Stimulated activated CD4-positive, alpha-beta T cell treated with anti-CD3 and anti-CD28 coated beads, Interleukin-4, amount 100 ng/mL, for 4 hours (primary cell): Measurements from ENCODE around the gene LCN15.
A peak's percentile ranks its signal among the peaks of the same experiment; 100 is the strongest.
"Not testable (repeated sequence)": the region's sequence is repeated elsewhere in the genome, so short reads cannot be mapped to it uniquely, and the experiment has no call there.

ENCODE experiments used
- DNase-seq, 2 experiments: peaks; one replicate each; pipeline ENCODE4 v3.0.0-alpha.2; 2020

Gene LCN15

GRCh38 chr9:136794281-136794999, 30.1 kb upstream of the LCN15 start:
- no peak for DNase-seq

DNA sequence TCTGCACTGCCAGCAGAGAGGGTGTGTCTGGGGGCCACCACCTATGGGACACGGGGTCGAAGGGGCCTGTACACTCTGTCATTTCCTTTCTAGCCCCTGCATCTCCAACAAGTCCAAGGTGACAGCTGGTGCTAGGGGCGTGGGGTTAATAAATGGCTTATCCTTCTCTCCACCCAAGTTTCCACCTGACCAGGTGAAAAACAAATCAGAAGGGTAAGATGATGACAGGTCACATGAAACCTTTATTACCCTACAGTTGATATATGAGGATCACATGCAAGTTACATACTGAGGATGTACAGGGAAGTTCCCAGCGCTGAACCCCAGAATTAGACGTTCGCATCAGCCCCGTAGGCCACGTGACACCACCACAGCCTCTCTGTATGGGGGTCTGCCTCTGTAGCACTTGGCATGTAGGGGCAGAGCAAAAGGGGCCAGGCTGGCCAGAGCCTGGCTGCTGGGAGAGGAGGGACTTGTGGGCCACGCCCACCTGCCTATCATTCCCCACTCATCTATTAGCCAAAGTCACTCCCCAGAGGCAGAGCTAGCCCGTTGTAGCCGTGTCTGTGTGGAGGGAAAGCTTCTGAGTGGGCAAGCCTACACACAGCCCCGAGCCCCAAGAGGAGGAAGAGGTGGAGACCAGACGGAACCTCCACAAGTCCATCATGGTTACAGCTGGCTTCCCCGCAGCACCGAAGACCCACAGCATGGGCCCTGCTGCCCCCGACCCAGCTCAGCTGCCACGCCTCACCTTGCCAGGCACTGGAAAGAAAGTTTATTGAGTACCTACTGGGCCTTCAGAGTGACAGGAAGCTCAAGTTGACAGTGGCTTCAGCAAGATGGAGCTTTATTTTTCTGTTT, 29.0 kb upstream of the LCN15 start:
- DNase-seq, result no peak

GRCh38 chr9:136792321-136793085, 28.2 kb upstream of the LCN15 start:
- DNase-seq, result no peak

DNA sequence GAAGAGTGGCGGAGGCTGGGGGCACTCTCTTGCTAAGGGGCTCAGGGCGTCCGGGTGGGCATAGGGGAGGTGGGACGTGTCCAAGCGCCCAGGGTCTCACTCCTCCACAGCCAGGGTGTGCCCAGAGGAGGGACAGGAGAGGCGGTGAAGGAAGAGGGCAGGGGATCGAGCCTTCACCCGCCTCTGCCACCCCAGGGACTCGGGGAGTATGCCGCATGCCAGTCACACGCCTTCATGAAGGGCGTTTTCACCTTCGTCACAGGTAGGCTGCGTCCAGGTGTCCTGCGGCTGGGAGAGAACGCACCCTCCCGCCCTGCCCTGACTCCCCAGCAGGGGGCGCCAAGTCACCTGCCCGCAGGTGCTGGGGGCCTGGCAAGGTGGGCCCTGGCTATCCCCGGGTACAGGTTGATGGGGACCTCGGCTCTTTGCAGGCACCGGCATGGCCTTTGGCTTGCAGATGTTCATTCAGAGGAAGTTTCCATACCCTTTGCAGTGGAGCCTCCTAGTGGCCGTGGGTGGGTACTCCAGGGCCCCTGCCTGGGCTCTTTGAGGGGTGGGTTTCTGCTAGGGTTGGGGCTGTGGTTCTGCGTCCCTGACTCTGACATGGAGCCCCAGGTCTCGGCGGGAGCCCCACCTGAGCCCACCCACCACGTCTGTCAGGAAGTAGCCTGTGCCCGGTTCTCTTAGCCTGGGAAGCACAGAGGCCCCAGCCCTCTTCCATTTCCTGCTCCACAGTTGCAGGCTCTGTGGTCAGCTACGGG, 27.4 kb upstream of the LCN15 start:
- peak; percentile 57 to 65 for DNase-seq

- peak; percentile 100 for DNase-seq
These were observed 26.6 kb upstream of the LCN15 start, which contains the start of gene TMEM141 for GRCh38 chr9:136790640-136791515. Gene TMEM141, plus strand, starts transcription at chr9:136791344. Its CDS starts 27 bp downstream, at chr9:136791371.

GRCh38 chr9:136789523-136789937, 25.2 kb upstream of the LCN15 start:
- DNase-seq, result no peak

DNA sequence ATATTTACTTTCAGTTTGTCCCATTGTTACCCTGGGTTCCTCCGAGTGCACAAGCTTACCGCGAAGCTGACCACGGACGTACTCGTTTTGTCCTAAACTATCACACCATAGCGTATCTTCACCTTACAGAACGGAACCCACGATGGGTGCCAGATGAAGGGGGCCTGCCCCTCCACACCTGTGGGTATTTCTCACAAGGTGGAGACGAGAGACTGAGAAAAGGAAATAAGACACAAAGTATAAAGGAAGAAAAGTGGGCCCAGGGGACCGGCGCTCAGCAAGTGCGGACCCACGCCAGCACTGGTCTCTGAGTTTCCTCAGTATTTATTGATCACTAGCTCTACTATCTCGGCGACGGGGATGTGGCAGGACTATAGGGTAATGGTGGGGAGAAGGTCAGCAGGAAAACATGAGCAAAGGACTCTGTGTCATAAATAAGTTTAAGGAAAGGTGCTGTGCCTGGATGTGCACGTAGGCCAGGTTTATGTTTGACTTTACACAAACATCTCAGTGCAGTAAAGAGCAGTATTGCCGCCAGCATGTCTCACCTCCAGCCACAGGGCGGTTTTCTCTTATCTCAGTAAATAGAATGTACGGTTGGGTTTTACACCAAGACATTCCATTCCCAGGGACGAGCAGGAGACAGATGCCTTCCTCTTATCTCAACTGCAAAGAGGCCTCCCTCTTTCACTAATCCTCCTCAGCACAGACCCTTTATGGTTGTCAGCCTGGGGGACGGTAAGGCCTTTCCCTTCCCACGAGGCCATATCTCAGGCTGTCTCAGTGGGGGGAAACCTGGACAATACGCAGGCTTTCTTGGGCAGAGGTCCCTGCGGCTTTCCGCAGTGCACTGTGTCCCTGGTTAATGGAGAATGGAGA, 24.6 kb upstream of the LCN15 start:
- not testable (repeated sequence) for DNase-seq

DNA sequence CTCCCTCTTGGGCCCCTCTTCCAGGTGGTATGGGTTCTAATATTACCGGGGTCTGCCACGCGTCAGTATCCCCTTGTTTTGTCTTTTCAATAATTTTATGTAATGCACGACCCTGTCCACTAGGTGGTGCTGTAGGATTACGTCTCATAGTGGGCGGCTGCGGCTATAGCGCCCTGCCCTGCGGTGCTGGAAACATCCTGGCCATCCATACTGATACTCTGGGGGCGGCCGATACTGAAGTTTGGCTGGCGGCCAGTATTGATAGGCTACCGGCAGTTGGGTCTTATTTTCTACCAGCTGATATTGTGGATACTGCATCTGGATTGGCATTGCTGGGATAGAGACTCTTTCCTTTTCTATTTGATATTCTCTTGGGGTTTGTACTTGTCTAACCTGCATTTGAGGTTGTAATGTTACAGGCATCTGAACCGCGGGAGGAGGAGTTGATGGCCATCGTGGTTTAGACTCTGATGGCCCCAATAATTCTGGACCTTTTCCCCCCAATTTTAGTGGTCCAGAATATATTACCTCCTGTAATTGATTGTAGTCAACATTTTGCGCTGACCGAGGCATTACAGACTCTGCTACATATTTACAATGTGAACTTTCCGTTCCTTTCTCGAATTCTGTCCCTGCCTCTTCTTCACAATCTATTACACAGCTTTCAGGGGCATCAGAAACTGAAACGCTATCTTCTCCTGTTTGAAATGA, 23.5 kb upstream of the LCN15 start:
- peak; percentile 43 to 55 for DNase-seq

DNA sequence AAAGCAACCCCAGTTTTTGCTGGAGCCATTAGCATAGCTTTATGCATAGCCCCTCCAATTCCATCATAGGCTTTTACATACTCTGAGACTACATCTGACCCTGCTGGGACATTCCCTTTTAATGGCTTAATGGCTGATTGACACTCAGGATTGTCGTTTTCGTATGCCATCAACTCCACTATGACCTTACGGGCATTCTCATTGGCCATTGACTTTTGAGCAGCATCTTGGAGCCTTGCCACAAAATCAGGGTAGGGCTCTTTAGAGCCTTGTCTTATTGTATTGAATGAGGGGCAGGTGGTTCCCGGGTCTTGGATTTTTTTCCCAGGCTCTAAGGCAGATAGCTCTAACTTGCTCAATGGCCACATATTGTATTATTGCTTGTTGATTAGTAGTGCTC, 22.7 kb upstream of the LCN15 start:
- not testable (repeated sequence) for DNase-seq

GRCh38 chr9:136786451-136786850, 22.1 kb upstream of the LCN15 start:
- no peak for DNase-seq

DNA sequence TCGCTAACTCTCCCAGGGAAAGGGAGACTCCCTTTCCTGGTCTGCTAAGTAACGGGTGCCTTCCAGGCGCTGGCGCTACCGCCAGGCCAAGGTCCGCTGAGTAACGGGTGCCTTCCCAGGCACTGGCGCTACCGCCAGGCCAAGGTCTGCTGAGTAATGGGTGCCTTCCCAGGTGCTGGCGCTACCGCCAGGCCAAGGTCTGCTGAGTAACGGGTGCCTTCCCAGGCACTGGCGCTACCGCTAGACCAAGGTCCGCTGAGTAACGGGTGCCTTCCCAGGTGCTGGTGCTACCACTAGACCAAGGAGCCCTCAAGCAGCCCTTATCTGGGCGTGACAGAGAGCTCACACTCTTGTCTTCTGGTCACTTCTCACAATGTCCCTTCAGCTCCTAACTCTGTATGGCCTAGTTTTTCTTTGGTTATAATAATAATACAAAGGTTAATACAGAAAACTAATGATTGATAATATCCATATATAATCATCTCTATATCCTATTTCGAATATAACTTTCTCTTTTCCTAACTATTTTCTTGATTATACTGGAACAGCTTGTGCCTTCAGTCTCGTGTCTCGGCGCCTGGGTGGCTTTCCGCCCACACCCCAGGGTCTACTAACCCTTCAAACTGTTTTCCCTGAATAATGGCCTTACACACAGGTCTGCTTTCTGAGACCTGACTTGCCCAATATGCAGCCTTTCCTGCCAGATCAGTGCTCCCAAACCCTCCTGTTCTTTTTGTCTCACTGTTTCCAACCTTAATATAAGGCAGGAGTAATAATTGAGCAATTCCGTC, 21.4 kb upstream of the LCN15 start:
- not testable (repeated sequence) for DNase-seq

GRCh38 chr9:136784997-136785361, 20.7 kb upstream of the LCN15 start:
- no peak for DNase-seq

DNA sequence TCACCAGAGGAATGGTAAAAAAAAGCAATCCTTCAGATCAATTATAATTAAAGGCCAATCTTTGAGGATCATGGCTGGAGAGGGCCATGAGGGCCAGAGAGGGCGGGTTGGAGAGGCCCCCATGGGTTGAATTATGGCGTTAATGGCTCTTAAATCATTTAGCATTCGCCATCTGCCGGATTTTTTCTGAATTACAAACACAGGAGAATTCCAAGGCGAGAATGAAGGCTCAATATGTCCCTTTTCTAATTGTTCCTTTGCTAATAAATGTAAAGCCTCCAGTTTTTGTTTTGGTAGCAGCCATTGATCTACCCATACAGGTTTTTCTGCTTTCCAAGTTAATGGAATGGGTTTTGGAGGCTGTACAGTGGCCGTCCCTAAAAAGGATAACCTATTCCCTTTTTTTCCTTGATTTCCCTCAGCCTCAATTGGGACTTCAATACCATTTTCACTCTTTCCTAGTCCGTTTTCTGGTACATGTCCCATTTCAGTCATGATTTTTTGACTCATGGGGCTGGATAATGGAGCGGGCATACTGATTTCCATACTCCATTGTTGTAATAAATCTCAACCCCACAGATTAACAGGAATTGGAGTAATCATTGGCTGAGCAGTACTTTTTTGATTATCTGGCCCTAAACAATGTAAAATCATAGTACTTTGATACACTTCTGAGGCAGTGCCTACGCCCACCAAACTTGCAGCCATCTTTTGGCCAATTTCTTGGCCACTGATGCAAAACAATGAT, 20.1 kb upstream of the LCN15 start:
- no peak for DNase-seq

DNA sequence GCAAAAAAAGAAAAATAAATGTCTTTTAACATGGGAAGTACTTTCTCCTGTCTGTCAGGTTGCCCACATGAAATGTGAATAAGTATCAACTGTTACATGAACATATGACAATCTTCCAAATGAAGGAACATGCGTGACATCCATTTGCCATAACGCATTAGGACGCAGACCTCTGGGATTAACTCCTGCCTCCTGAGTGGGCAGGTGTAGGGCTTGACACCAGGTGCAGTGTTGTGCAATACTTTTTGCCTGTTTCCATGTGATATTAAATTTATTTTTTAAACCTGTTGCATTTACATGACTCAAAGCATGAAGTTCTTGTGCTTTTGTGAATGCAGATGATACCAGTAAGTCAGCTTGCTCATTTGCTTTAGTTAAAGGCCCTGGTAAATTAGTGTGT, 18.1 kb upstream of the LCN15 start:
- no peak for DNase-seq

- no peak for DNase-seq
These were observed 15.5 kb upstream of the LCN15 start for GRCh38 chr9:136779808-136780207.

- no peak for DNase-seq
These were observed 13.0 kb upstream of the LCN15 start for GRCh38 chr9:136777359-136777758.

GRCh38 chr9:136776947-136777346, 12.6 kb upstream of the LCN15 start:
- no peak for DNase-seq

GRCh38 chr9:136775191-136775590, 10.9 kb upstream of the LCN15 start:
- no peak for DNase-seq
